GM19397 (cell line): Measurements from ENCODE around the gene ACP7.
"Not testable (repeated sequence)": the region's sequence is repeated elsewhere in the genome, so short reads cannot be mapped to it uniquely, and the experiment has no call there.

Experiments used
- ATAC-seq: cut with Tn5 transposase; IDR thresholded peaks from one replicate; pipeline ENCODE4 v1.9.1; 2021; ENCODE audit warnings: mild to moderate bottlenecking, moderate library complexity; ENCODE audit not compliant: unreplicated experiment

The ACP7 gene

GRCh38 chr19:39083983-39084731 is at the start of gene ACP7:
ACP7 (plus strand) TSS chr19:39084368; CDS start chr19:39085270, 902 bp downstream.
- no peak for ATAC-seq

DNA sequence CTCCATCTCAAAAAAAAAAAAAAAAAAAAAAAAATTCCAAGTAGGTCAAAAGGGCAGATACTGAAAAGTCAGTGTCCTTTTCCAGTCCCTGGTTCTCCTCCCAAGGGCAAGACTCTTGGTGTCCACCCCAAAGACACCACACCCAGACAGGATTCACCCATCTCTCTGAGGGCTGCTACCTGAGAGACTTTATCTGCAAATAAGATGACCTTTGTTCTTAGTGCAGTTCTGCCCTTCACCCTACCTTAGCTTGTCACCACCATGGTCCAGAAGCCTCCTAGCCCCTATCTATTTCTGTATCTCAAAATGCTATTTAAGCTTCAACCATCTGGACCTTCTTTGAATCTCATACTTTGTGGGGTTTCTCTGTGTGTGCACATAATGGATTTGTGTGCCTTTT is 47.6 kb upstream of the ACP7 start:
- ATAC-seq: no peak

DNA sequence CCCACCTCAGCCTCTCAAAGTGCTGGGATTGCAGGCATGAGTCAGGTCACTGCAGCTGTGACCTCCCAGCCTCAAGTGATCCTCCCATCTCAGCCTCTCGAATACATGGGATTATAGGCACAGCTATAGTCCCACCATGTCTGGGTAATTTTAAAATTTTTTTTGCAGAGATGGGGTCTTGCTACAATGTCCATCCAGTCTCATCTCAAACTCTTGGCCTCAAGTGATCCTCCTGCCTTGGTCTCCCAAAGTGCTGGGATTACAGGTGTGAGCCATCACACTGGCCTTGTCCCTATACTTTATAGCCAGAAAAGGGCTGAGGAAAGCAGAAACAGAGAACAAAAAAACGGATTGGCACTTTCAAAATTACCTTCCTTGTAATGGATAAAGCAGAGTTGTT is 47.0 kb upstream of the ACP7 start:
- ATAC-seq: no peak

DNA sequence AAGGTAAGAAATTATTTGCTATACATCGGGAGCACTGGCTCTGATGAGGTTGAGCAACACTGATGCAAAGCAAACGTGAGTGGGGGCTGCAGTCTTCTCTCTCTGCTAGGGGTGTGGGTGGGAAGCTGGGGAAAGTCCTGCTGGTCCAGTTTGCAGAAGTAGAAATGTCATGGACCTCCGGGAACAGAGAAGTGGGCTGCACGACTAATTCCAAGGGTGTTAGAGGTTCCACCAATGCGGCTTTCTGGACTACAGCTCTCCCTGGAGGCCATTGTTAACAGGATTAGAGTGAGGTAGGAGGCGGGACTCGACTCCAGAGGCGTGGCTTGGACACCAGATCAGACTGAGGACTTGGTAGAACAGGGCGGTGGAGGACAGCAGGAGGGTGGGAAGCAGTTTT is 46.1 kb upstream of the ACP7 start:
- no peak for ATAC-seq

DNA sequence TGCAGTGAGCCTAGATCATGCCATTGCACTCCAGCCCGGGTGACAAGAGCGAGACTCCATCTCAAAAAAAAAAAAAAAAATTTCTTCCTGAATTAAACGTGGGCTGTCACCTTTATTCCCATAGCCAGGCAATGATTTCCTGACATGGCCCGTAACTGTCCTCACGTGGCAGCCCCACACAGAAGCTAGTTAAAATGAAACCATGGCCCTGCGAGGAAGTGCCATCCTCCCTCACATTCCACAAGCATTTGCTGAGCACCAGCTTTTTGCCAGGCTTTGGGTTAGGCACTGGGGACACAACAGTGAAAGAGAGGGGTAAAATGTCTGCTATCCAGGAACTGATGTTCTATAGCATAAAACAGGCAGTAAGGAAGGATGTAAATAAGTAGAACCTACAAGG is 38.7 kb upstream of the ACP7 start:
- ATAC-seq: no peak

- no peak for ATAC-seq
These were observed 37.9 kb upstream of the ACP7 start for GRCh38 chr19:39046037-39046821.

DNA sequence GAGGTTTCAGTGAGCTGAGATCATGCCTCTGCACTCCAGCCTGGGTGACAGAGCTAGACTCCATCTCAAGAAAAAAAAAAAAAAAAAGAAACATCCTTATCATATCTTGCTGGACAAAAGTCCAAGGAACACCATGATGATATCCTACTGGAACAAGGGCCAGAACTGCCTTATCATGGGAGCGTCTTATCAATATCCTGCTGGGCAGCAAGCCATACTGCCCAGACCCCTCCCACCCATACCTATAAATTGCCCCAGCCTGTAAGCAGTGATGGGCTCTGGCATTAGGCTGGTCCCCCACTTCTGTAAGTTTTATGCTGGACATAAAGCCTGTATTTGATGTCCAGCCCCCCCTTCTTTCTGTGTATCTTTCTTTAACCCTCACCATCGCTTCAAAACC is 37.1 kb upstream of the ACP7 start:
- ATAC-seq: no peak

DNA sequence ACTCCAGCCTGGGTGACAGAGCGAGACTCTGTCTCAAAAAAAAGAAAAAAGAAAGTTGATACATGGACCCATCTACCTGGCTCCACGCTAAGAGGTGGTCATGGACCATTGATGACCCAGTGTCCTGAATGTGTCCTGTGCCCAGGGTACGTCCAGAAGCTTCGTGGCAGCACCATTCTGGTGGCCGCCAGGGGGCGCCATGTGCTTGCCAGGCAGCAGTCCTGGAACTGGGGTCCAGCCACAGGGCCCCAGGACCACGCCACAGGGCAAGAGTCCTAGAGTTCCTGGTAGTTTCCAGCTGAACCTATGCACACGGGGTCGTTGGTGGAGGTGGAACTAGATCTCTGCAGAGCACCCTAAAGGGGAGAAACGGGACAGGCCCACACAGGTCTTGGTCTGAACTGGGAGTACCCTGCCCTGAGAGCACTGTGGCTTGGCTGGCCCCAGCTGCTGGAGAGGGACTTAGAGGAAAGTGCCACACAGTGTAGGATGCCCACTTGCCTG is 31.9 kb upstream of the ACP7 start:
- ATAC-seq: no peak

DNA sequence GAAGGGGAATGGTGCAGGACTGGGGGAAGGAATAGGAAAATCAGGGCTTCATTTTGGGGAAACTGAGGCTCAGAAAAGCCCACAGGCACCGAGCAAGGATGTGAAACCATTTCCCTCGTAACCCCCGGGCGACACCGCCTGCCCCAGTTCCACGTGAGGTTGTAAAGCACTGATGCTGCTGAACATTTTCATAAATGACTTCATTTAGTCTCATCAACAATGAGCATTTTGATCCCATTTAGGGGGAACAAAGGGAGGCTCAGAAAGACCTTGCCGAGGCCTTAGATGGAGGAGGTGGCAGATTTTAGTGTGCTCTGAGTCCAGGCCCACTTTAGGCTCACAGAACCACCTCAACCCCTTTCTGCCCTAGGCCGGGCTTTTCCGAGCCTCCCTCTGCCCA is 31.3 kb upstream of the ACP7 start:
- ATAC-seq: no peak

- no peak for ATAC-seq
These were observed 30.7 kb upstream of the ACP7 start for GRCh38 chr19:39053276-39054090.

GRCh38 chr19:39054091-39054470 is 30.1 kb upstream of the ACP7 start:
- no peak for ATAC-seq

DNA sequence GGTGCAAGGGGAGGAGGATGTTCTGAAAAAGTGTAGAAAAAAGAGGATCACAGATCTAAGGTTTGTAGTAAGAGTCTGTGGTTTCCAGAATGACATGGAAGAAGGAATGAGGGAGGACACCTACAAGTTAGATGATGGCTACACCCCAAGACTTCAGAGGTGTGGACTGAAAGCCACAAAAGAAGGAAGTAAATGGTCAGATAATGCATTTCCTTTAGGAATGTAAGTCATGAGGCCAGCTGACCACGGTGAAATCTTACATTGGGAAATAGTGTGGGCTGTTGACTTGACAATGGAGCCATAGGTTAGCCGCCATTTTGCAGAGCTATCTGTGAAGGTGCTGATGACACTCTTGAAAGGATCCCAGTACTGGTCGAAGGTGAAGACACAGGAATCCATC is 26.6 kb upstream of the ACP7 start:
- ATAC-seq: no peak

GRCh38 chr19:39059302-39059701 is 24.9 kb upstream of the ACP7 start:
- ATAC-seq: no peak

DNA sequence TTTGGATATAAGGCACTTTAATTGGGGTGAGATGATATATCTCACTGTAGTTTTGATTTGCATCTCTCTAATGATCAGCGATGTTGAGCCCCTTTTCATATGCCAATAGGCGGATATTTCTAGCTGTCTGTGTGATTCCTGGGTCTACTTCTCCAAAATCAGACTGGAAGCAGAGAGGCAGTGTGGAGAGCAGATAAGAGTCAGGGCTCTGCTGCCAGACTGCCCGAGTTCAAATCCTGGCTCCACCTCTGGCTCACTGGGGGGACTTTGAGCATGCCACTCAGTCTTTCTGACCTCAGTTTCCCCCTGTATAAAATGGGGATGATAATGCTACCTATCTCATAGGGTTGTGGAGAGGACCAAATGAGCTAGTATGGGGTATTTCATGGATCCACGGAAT is 24.0 kb upstream of the ACP7 start:
- no peak for ATAC-seq

DNA sequence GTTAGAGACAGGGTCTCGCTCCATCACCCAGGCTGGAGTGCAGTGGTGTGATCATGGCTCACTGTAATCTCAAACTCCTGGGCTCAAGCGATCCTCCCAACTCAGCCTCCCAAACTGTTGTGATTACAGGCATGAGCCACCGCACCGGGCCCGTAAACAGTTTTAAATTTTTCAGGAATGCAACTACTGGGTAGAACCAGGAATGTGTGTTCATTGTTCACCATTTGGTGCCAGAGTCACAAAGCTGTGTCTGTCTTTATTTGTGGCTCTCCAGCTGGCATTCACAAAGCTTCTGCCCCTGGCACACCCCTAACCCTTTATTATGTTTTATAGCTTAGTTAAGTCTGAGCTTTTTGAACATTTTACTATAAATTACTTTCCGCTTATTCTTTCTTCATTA is 19.8 kb upstream of the ACP7 start:
- no peak for ATAC-seq

- ATAC-seq: no peak
These were observed 18.2 kb upstream of the ACP7 start for GRCh38 chr19:39065928-39066327.

- no peak for ATAC-seq
These were observed 17.1 kb upstream of the ACP7 start for GRCh38 chr19:39067104-39067503.

- not testable (repeated sequence) for ATAC-seq
These were observed 15.9 kb upstream of the ACP7 start for GRCh38 chr19:39068259-39068658.

DNA sequence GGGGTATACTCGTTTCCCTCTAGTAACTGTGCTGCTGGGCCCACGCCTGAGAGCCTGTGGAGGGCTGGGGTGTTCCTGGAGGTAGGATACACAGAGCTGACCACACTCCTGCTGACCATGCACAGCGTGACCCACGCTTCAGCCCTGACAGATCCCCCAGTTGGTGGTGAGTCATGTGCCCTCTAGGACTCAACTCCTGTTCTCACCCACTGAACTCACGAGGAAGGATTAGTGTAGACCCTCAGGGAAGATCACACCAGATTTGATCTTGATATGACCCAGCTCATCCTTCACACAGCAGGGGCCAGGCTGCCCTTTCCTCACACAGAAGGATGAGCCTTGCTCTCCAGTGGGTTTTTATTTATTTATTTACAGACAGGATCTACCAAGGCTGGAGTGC is 13.3 kb upstream of the ACP7 start:
- no peak for ATAC-seq

DNA sequence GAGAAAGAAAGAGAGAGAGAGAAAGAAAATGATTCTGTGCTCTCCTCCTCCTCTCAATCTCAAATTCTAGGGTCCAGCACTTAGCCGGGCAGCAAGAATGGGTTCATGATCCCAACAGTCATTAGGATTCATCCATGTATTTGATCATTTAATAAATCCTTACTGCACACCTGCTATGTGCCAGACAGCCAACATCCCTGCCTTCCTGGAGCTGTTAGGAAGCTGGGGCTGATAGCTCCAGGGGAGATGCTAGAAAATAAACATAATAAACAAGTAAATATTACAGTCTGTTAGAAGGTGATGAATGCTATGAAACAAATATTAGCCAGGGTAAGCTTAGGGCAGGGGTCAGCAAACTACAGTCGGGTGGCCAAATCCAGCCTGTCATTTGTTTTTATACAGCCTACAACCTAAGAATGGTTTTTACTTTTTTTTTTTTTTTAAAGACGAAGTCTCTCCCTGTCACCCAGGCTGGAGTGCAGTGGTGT is 9.9 kb upstream of the ACP7 start:
- ATAC-seq: no peak

- no peak for ATAC-seq
These were observed 9.2 kb upstream of the ACP7 start for GRCh38 chr19:39074942-39075341.
